Large intestine (tissue), 3 donors: Measurements from ENCODE around the gene DGKQ. TPM values are rescaled to one million over a fixed set of nuclear protein-coding genes. Genes with fewer than 3 reads are reported as not detected.

Experiments
- DNase-seq, 2 donors: peaks; one replicate each; pipeline versions ENCODE4 v3.0.0 to v3.0.0-alpha.2; 2013
- H3K27ac ChIP-seq: one replicate; pipeline ENCODE4 v1.5.1; 2013; ENCODE audit warnings: low read length
- H3K27me3 ChIP-seq: 2 replicates; pipeline ENCODE4 v1.6.1; 2013; ENCODE audit warnings: low read length; ENCODE audit not compliant: control insufficient read depth, insufficient read depth
- H3K36me3 ChIP-seq: 2 replicates; pipeline ENCODE4 v1.6.1; 2013; ENCODE audit warnings: low read length; ENCODE audit not compliant: control insufficient read depth, insufficient read depth
- H3K4me1 ChIP-seq: one replicate; pipeline ENCODE4 v1.6.1; 2013; ENCODE audit warnings: low read length; ENCODE audit not compliant: control insufficient read depth, insufficient read depth
- H3K4me3 ChIP-seq: one replicate; pipeline ENCODE4 v1.5.1; 2013; ENCODE audit warnings: low read length
- H3K9me3 ChIP-seq: one replicate; pipeline ENCODE4 v1.6.1; 2013; ENCODE audit warnings: mild to moderate bottlenecking, low read depth, low read length, moderate library complexity; ENCODE audit not compliant: control insufficient read depth
- WGBS: methylation state at CpG from one replicate; pipeline ENCODE4 v1.1.5; 2013; ENCODE audit warnings: low lambda C conversion rate; ENCODE audit not compliant: insufficient coverage; 5-methylcytosine and 5-hydroxymethylcytosine counted together
- polyA plus RNA-seq: library from polyadenylated mRNA; unstranded; fragments of 120-200 nt; gene quantifications from one replicate; pipeline ENCODE4 v1.2.1, GENCODE V29; 2013

DGKQ gene
- polyA plus RNA-seq, 1 donor = 15.3 TPM

DNA sequence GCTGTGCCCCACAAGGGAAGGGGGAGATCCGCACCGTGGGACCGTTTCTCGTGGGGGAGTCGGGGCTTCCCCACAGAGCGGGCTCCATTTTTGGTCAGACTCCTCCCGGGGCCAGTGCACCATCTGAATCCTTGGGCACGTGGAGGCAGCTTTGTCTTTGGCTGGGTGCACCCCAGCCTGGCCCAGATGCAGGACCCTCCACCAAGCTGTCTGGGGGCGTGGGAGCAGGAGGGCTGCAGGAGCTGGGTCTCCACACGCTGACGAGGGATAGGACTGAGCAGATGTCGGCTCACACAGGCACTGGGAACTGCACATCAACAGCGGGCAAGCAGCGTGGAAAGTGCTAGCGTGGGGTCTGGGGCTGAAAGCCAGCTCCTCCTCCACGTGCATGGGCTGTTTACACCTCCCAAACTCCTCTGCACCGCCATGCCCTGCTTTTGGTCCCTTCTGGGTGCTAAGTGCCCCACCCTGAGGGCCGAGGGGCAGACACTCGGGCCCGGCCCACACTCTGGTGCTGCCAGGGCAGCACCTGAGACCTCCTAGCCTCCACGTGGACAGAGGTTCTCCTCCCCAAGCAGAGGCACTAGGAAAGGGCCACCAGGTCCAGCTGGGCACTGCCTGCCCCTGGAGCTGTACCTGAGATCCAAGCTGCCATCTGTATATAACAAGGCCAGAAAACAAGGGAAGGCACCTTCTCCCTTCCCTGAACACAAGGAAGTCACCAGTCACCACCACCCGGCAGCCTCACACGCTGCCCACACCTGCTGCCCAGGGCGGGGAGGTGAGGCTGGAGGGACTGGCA is 13.8 kb downstream of the DGKQ start:
- Histone ChIP-seq H3K9me3 (peaks cover 6% of the 10 kb centered on the region), H3K27me3 (no peaks in the 10 kb centered on the region), H3K27ac (no peak overlapping the region), H3K36me3 (peaks cover 55% of the 10 kb centered on the region), H3K4me3 (no peak overlapping the region), H3K4me1 (no peaks in the 10 kb centered on the region)
- WGBS = no CpG with 5 or more reads among the region's 24 CpGs
- DNase-seq = no peak

DNA sequence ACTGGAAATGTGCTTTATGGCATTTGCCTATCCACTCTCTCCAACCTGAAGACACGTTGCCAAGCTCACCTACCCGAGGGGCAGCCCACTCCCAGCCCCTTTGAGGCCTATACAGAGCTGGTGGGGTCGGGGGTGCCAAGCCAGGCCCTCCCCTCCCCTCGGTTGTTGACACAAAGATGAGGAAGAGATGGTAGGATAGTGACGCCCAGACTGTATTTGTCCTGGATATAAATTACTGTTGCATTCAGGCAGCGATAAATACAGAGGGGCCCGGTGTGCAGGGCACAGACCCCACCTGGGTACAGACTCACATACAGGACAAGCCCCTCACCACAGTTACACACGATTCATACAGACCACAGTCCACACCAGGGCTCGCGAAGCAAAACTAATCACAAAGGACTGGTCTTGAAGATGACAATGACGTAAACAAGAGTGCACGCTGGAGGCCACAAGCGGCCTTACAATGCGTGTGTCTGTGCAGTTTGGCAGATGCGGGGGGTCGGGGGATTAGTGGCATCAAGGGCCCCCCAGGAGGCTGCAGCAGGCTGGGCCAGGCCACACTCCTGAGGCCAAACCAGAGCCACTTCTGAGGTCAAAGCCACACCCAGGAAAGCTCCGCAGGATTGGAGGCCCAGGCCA is 14.6 kb downstream of the DGKQ start:
- WGBS = no CpG with 5 or more reads among the region's 17 CpGs
- no peaks in the 10 kb centered on the region for H3K4me1 ChIP-seq
- H3K27ac ChIP-seq = no peak overlapping the region
- no peaks in the 10 kb centered on the region for H3K27me3 ChIP-seq
- peaks cover 50% of the 10 kb centered on the region for H3K36me3 ChIP-seq
- DNase-seq = no peak
- no peak overlapping the region for H3K4me3 ChIP-seq
- H3K9me3 ChIP-seq = peaks cover 6% of the 10 kb centered on the region

DNA sequence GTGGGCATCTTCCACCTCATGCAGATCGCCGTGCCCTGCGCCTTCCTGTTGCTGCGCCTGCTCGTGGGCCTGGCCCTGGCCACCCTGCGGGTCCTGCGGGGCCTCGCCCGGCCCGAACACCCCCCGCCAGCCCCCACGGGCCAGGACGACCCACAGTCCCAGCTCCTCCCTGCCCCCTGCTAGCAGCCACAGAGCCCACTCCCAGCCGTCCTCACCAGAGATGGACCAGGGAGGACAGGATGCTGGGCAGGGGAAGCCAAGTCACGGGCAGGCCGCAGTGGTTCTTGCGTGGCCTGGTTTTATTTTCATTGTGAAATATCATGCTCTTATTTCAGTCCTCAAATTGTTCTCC is 15.1 kb downstream of the DGKQ start:
- H3K27ac ChIP-seq = no peak overlapping the region
- H3K4me1 ChIP-seq = no peaks in the 10 kb centered on the region
- no CpG with 5 or more reads among the region's 17 CpGs for WGBS
- peaks cover 46% of the 10 kb centered on the region for H3K36me3 ChIP-seq
- DNase-seq = no peak
- H3K27me3 ChIP-seq = no peaks in the 10 kb centered on the region
- peaks cover 6% of the 10 kb centered on the region for H3K9me3 ChIP-seq
- no peak overlapping the region for H3K4me3 ChIP-seq

DNA sequence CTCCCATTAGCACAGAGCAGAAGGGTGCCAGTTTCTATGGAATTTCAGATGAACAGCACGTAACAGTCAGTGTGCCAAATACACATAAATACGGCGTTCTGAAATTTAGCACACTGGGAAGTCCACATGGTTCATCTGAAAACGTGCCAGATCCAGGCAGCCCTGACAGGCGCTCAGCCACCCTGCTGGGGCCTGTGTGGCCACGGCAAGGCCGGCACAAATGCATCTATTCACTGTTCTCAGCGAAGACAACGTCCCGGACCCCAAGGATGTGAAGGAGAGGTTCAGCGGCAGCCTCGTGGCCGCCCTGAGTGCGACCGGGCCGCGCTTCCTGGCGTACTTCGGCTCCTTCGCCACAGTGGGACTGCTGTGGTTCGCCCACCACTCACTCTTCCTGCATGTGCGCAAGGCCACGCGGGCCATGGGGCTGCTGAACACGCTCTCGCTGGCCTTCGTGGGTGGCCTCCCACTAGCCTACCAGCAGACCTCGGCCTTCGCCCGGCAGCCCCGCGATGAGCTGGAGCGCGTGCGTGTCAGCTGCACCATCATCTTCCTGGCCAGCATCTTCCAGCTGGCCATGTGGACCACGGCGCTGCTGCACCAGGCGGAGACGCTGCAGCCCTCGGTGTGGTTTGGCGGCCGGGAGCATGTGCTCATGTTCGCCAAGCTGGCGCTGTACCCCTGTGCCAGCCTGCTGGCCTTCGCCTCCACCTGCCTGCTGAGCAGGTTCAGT is 15.6 kb downstream of the DGKQ start:
- H3K9me3 ChIP-seq = peaks cover 6% of the 10 kb centered on the region
- no peaks in the 10 kb centered on the region for H3K27me3 ChIP-seq
- H3K4me3 ChIP-seq = no peak overlapping the region
- no peak overlapping the region for H3K27ac ChIP-seq
- no CpG with 5 or more reads among the region's 45 CpGs for WGBS
- no peaks in the 10 kb centered on the region for H3K4me1 ChIP-seq
- peaks cover 41% of the 10 kb centered on the region for H3K36me3 ChIP-seq
- no peak for DNase-seq

DNA sequence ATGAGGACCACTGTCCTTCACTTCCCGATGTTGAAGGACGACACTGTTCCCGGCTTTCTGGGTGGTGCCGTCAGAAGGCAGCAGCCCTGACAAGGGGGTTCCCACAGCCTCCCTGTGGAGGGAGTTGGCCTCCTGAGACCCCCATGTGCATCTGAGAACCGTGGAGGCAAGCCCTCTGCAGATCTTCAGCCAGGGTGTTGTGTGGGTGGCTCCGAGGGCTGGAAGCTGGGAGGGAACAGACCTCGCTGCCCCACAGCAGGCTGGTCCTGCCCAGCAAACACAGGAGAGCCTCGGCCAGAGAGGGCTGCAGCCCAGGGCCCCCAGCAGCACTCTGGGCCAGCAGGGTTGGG is 16.2 kb downstream of the DGKQ start:
- Histone ChIP-seq H3K36me3 (peaks cover 36% of the 10 kb centered on the region), H3K4me1 (no peaks in the 10 kb centered on the region), H3K4me3 (no peak overlapping the region), H3K9me3 (peaks cover 6% of the 10 kb centered on the region), H3K27me3 (no peaks in the 10 kb centered on the region), H3K27ac (no peak overlapping the region)
- DNase-seq = no peak
- no CpG with 5 or more reads among the region's 8 CpGs for WGBS

DNA sequence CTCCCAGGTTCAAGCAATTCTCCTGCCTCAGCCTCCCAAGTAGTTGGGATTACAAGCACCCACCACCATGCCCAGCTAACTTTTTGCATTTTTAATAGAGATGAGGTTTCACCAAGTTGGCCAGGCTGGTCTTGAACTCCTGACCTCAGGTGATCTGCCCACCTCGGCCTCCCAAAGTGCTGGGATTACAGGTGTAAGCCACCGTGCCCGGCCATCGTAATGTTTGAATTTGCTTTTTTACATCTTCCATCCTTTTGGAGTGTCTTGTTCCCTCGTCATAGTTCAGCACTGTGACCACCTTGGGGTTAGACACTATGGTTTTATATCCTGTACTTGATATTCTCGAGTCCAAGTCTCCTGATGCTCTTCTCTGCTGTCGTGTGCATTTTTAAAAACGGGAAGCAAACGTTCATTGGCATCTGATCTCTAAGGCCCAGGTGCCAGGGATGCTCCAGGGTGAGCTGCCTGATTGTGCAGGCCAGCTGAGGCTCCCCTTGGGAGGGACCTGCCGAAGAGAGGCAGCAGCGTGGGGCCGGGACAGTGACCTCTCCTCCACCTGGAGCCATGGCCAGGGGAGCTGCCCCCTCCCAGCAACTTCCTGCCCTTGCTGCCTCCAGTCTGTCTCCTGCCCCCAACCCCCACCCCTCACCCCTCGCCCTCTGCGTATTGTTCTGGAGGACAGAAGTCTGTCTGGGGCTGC is 16.7 kb downstream of the DGKQ start:
- no peaks in the 10 kb centered on the region for H3K27me3 ChIP-seq

DNA sequence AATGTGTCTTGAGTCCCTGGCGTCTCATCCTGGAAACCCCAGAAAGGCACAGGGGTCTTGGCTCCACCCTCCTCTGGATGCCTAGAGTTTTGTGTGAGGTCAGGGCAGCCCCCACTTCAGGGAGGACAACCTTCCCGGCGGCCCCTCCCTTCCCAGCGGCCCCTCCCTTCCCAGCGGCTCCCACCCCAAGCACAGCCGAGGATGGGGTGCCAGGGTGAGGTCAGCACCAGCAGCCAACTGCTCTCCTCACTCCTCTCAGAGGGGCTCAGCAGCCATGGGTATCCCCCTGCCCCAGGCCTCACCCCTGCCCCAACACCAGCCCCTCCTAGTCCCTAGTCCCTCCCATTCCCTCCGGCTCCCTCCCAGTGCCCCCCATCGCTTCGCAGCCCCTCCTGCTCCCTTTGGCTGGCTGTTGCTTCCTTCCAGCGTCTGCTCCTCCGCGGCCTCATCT is 17.4 kb downstream of the DGKQ start:
- DNase-seq = no peak
- WGBS = 97% methylated on average over 5 of the region's 12 CpGs
- no peak overlapping the region for H3K4me3 ChIP-seq
- no peaks in the 10 kb centered on the region for H3K4me1 ChIP-seq
- H3K27me3 ChIP-seq = no peaks in the 10 kb centered on the region
- H3K9me3 ChIP-seq = peaks cover 6% of the 10 kb centered on the region
- H3K36me3 ChIP-seq = peaks cover 29% of the 10 kb centered on the region
- H3K27ac ChIP-seq = no peak overlapping the region

More for the DNA sequence above, 16.7 kb downstream of the DGKQ start:
- Histone ChIP-seq H3K27ac (no peak overlapping the region), H3K4me1 (no peaks in the 10 kb centered on the region), H3K9me3 (peaks cover 6% of the 10 kb centered on the region), H3K4me3 (no peak overlapping the region), H3K36me3 (peaks cover 30% of the 10 kb centered on the region)
- no peak for DNase-seq
- WGBS = 95% methylated on average over 5 of the region's 14 CpGs

DNA sequence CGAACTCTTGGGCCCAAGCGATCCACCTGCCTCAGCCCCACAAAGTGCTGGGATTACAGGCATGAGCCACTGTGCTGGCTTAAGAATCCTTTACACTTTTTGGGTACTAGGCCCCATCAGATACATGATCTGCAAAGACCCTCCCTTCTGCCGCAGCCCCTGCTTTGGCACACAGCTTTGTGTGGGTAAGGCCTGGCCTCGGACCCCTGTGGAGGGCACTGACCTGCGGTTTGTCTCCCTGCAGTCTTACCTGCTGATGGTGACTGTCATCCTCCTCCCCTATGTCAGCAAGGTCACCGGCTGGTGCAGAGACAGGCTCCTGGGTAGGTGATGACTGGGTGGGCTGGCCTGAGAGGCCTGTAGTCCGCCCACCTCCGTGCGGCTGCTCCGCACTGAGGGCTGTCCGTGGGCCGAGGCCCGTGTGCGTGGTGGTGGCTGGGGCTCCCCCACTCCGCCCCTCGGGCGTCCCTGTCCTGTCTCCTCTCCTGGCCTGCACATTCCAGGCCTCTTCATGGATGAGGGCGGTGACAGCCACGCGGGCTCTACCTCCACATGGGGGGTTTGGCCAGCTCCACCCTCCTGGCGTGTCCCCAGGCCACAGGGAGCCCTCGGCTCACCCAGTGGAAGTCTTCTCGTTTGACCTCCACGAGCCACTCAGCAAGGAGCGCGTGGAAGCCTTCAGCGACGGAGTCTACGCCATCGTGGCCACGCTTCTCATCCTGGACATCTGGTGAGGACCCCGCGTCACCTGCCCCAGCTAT is 18.0 kb downstream of the DGKQ start:
- Histone ChIP-seq H3K36me3 (peaks cover 25% of the 10 kb centered on the region), H3K4me3 (no peak overlapping the region), H3K27ac (no peak overlapping the region), H3K27me3 (no peaks in the 10 kb centered on the region), H3K9me3 (peaks cover 6% of the 10 kb centered on the region), H3K4me1 (no peaks in the 10 kb centered on the region)
- WGBS = no CpG with 5 or more reads among the region's 33 CpGs
- no peak for DNase-seq

DNA sequence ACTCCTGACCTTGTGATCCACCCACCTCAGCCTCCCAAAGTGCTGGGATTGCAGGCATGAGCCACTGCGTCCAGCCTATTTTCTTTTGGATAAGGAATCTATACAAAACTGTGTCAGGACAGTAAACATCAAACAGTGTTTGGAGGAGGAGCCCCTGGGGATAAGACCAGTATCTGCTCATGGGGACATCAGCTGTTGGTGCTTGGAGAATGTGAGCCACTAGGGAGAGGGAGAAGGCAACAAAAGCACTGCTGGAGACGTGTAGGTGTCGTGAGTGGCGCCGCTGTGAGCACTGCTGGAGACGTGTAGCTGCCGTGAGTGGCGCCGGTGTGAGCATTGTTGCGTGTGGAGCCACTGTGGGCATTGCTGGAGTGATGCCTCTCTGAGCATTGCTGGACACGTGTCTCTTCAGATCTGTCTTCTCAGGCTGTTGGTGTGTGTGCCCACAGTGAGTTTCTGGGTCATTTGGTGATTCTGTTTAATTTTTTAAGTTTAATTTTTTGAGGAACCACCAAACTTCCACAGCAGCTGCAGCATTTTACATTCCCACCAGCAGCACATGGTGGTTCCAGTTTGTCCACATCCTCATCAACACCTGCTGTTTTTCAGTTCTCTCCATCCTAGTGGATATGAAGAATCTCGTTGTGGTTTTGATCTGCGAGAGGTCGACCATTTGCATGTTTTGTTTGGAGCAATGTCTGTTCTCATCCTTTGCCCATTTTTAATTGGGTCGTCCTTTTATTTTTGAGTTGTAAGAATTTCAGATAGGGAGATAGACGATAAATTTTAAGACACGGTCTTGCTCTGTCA is 19.0 kb downstream of the DGKQ start:
- no peak overlapping the region for H3K27ac ChIP-seq
- H3K4me1 ChIP-seq = no peaks in the 10 kb centered on the region
- H3K27me3 ChIP-seq = no peaks in the 10 kb centered on the region
- WGBS = 100% methylated on average over 1 of the region's 17 CpGs
- H3K9me3 ChIP-seq = peaks cover 6% of the 10 kb centered on the region
- no peak for DNase-seq
- H3K4me3 ChIP-seq = no peak overlapping the region
- H3K36me3 ChIP-seq = peaks cover 21% of the 10 kb centered on the region
